Hematopoietic multipotent progenitor cell treated with erythropoietin and hydrocortisone succinate and interleukin-3 and kit ligand, for 4 days (in vitro differentiated cells): Measurements from ENCODE around the gene SCGB1C1.
A peak's percentile ranks its signal among the peaks of the same experiment; 100 is the strongest.

ENCODE experiments used
- DNase-seq: peaks from one replicate; pipeline ENCODE4 v3.0.0-alpha.2; 2015

Gene SCGB1C1

DNA sequence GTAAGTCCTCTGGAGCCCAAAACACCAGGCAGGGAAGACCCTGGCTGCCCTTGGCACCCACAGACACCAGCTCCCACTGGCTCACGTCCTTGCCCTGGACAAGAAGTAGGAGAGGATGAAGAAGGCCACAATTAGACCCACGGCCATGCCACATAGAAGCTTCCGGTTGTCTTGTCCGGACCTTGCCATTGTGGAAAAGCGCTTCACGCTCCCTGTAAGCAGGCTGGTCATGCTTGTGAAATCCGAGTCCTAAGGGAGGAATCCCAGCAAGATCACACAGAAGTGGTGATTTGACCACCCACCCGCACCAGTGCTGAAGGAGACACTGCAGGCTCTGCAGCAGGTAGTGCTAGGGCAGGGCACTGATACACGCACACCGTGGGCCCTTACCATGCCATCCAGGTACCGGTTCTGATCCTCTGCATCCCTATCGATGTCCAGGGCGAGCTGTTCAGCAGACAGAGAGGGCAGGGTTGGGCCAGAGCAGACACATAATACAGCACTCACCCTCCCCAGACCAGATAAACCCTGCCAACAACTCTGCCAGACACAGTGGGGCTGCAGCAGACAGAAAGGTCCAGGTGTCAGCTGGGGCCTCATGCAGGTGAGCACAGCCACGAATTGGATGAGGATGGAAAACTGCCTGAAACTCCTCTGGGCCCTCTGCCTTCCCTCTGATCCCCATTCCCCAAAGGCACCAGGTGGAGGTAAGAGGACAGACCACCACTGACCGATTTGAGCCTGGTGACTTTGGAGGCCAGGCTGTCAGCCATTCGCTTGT, 12.5 kb downstream of the SCGB1C1 start:
- DNase-seq, result no peak

- DNase-seq, result no peak
Observed at GRCh38 chr11:206002-206384, 13.1 kb downstream of the SCGB1C1 start.

DNA sequence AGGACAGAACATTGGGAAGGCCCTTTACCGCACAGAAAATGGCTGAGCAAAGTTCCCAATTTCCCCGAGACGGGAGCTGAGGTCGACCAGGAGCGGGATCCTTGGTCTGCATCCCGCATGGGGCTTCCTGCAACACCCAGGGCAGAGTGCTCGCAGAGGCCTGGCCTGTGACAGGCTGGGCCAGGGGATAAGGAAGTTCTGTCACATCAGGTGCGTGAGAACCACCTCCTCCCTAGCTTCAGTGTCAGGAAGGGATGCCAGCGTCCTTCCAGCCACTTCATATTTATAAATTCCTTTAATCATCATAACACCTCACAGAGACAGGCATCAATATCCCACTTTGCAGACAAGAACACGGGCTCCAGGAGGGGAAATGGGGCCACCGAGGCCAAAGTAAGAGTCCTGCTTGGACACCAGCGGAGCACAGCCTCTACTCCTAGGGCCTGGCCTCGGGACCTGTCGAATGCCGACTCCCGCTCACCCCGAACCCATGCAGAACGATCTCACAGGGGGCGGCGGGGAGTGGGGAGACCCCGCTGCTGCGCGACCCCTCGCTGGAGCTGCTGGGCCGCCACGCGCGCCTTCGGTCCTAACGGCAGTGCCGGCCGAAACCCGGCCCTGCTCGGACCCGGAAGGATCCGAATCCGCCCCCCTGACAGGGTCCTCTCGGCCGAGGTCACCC, 13.8 kb downstream of the SCGB1C1 start:
- peak; percentile 59 for DNase-seq

GRCh38 chr11:207208-207862, 14.5 kb downstream of the SCGB1C1 start, which contains the start of the genes BET1L and RIC8A:
Gene BET1L (minus strand): TSS chr11:207399. CDS start chr11:207321, 78 bp downstream.
Gene RIC8A (plus strand): TSS chr11:207708. CDS start chr11:208855, 1,147 bp downstream.
- peak; percentile 100 for DNase-seq

- no peak for DNase-seq
Observed at GRCh38 chr11:207863-208180, 14.9 kb downstream of the SCGB1C1 start.

GRCh38 chr11:208181-208916, 15.5 kb downstream of the SCGB1C1 start:
- DNase-seq, result peak; percentile 94

DNA sequence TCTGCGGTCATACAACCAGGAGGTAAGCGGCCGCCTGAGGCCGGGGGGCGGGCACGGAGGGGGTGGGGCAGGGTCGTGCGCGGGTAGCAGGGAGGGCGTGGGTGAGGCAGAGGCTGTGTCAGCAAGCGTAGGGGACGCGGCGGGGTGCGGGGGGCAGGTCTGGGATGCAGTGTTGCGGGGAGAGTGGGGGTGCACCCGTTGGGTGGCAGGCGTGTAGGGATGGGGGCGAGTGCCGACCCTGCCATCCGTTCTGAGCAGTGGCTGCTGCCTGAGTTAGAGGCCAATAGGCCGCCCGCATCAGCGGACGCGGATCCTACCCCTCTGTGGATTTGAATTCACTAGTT, 16.0 kb downstream of the SCGB1C1 start:
- DNase-seq, result no peak

DNA sequence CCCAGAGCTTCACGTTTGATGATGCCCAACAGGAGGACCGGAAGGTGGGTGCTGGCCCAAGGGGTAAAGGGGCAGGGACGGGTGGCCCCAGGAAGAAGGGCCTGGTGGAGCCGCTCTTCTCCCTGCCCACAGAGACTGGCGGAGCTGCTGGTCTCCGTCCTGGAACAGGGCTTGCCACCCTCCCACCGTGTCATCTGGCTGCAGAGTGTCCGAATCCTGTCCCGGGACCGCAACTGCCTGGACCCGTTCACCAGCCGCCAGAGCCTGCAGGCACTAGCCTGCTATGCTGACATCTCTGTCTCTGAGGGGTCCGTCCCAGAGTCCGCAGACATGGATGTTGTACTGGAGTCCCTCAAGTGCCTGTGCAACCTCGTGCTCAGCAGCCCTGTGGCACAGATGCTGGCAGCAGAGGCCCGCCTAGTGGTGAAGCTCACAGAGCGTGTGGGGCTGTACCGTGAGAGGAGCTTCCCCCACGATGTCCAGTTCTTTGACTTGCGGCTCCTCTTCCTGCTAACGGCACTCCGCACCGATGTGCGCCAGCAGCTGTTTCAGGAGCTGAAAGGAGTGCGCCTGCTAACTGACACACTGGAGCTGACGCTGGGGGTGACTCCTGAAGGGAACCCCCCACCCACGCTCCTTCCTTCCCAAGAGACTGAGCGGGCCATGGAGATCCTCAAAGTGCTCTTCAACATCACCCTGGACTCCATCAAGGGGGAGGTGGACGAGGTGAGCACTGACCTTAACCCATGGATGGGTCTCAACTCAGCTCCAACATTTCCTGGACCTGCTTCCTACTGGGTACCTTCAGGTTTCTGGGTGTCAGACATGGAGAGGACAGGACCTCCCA, 16.6 kb downstream of the SCGB1C1 start:
- peak; percentile 47 for DNase-seq

DNA sequence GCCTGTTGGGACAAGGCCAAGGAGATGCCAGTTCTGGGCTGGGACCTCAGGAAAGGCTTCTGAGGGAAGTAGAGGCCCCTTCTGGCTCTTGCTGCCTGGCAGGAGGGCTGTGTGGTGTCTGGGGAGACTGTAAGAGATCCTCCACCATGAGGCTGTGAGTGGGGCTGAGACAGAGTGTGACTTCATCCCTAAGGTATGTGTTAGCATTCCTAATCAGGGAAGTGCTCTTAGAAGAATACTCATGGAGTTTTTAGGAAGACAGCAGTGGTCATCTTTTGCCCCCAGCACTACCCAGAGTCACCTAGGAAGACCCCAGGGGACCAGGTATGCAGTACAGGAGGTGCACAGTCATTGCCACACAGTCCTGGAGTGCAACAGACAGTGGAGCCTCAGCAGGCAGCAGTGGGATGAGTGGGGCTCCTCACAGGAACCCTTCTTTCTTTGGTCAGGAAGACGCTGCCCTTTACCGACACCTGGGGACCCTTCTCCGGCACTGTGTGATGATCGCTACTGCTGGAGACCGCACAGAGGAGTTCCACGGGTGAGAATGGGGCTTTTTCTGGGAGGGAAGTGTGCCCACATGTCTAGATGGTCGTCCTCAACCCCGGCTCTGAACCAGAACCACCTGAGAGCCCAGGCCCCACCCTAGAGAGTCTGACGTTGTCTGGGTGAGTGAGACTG, 17.4 kb downstream of the SCGB1C1 start:
- no peak for DNase-seq

DNA sequence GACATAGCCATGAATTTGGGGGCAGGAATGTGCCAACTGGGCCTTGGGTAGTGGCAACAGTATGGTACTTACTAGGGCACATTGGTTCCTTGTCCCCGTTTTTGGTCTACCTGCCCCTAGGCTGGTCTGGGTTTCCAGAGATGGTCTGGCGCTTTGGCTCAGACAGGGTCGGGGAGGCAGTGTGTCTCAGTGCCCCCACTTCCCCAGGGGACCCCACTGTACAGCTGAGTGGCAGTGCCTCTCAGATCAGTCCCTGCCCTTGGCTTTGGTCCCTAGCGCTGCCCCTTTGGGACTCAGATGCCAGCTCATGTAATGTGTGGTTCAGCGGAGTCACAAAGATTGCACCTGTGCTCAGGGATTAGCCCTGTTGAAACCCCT, 17.9 kb downstream of the SCGB1C1 start:
- no peak for DNase-seq

GRCh38 chr11:211295-211694, 18.4 kb downstream of the SCGB1C1 start:
- DNase-seq, result no peak

DNA sequence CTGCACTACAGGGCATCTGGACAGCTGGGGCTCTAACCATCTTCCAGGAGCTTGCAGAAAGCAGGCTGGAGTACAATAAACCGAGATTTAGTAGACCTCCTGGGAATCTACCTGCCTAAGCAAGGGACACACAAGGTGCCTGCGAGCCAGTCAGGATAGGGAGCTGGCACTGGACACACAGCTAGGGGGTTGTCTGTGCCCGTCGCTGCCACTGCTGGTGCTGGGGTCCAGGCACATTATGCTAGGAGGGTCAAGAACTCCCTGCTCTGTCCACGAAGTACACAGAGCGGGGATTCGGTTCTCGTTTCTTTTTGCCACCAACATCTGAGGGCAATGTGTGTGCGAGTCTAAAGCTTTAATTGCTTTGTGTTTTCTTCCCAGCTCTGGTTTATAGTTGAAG, 18.9 kb downstream of the SCGB1C1 start:
- no peak for DNase-seq

GRCh38 chr11:212150-213100, 19.5 kb downstream of the SCGB1C1 start:
- DNase-seq, result no peak

DNA sequence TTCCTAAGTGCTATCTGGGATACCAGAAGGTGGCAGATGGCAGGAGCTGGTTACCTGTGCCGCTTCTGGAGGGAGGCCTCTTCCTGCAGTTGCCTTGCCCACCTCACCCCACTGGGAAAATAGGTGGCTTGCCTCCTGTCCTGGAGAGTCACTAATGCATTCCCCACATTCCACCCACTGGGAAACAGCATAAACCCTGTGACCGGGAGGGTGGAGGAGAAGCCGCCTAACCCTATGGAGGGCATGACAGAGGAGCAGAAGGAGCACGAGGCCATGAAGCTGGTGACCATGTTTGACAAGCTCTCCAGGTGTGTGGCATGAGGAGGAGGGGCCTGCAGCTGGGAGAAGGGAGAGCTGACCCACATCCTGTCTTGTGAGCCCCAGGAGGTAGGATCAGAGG, 20.2 kb downstream of the SCGB1C1 start:
- DNase-seq, result no peak

GRCh38 chr11:214083-214482, 21.2 kb downstream of the SCGB1C1 start:
- DNase-seq, result no peak

DNA sequence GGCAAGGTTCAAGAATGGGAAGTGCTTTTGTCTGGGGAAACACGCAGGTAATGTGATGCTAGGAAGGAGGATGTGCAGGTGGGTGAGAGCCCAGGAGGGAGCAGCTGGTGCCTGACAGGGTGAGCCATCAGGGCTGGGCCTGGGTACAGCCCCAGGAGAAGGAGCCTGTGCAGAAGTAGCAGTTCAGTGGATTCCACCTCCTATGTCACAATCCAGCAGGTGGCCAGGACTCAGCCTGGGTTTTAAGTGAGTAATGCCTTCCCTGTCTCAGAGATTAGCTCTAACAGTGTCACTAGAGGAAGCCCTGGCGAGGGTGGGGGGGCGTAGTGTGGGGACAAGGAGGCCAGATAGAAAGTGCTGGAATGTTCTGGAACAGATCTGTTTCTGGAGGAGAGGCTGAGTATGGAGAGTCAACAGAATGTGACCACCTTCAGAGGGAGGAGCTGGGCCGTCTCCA, 22.7 kb downstream of the SCGB1C1 start:
- no peak for DNase-seq

DNA sequence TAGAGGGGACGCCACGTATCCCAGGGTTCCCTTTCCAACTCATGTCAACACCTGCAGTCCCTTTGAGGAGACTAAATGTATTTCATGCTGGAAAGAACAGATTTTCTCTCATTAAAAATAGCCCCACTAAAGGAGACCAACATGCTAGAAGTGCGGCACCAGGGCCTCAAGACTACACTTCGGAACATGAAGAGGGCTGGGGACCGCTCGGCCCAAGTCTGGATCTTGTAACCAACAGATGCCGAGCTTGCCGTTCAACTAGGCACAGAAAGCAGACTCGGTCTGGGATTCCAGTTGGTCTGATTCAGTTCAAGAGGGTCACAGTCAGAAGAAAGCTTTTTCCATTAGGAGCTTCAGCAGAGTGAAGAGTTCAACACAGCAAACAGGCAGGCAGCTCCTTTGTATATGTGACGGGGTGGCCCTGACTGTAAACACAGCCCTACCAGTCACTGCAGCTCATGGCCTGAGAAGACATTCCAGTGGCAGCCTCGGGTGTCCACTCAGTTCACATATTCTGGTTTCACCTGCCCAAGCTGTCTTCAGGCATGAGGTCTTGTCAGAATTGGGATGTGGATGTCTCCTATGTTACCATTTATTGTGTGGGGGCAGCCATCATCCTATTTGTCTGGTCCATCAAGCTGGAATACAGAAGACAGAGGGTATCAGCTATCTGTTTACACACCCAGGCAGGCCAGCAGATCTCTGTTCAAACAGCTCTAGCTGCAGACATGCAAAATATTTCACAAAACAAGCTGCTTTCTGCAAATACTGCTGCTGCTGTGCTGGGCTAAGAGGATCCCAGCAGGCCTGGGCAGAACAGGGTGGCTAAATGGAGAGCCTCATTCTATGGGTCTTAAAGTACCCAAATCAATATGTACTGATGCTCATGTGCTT, 23.4 kb downstream of the SCGB1C1 start:
- no peak for DNase-seq

- no peak for DNase-seq
Observed at GRCh38 chr11:217704-218103, 24.8 kb downstream of the SCGB1C1 start.

- DNase-seq, result no peak
Observed at GRCh38 chr11:218815-219593, 26.1 kb downstream of the SCGB1C1 start.
